Measurements from ENCODE around the gene UBA7.

The UBA7 gene

GRCh38 chr3:49771340-49771938 is 42.3 kb downstream of the UBA7 start:
- in situ Hi-C loops (cut with MboI; ENCODE audit: low sequenced_read_pairs, unreplicated experiment) = no loop called here
- DNase-seq (ENCODE audit: low spot score) = no peak
- no peak for TF ChIP-seq CTCF (IDR thresholded peaks at IDR 0.05; ENCODE audit: borderline replicate concordance, control extremely low read depth, extremely low read depth, insufficient read depth, missing control alignments)

- no peak for DNase-seq (ENCODE audit: low spot score)
- no peak for TF ChIP-seq CTCF (IDR thresholded peaks at IDR 0.05; ENCODE audit: borderline replicate concordance, control extremely low read depth, extremely low read depth, insufficient read depth, missing control alignments)
- in situ Hi-C loops (cut with MboI; ENCODE audit: low sequenced_read_pairs, unreplicated experiment) = no loop called here
These were observed 43.8 kb downstream of the UBA7 start for GRCh38 chr3:49769926-49770325.

- no peak for DNase-seq (ENCODE audit: low spot score)
- in situ Hi-C loops (cut with MboI; ENCODE audit: low sequenced_read_pairs, unreplicated experiment) = no loop called here
- TF ChIP-seq CTCF (IDR thresholded peaks at IDR 0.05; ENCODE audit: borderline replicate concordance, control extremely low read depth, extremely low read depth, insufficient read depth, missing control alignments) = no peak
These were observed 44.4 kb downstream of the UBA7 start for GRCh38 chr3:49769286-49769915.

- in situ Hi-C loops (cut with MboI; ENCODE audit: low sequenced_read_pairs, unreplicated experiment) = no loop called here
- DNase-seq (ENCODE audit: low spot score) = no peak
- no peak for TF ChIP-seq CTCF (IDR thresholded peaks at IDR 0.05; ENCODE audit: borderline replicate concordance, control extremely low read depth, extremely low read depth, insufficient read depth, missing control alignments)
These were observed 49.8 kb downstream of the UBA7 start for GRCh38 chr3:49763981-49764380.

- no peak for TF ChIP-seq CTCF (IDR thresholded peaks at IDR 0.05; ENCODE audit: borderline replicate concordance, control extremely low read depth, extremely low read depth, insufficient read depth, missing control alignments)
- DNase-seq (ENCODE audit: low spot score) = no peak
- in situ Hi-C loops (cut with MboI; ENCODE audit: low sequenced_read_pairs, unreplicated experiment) = no loop called here
These were observed 52.1 kb downstream of the UBA7 start for GRCh38 chr3:49761661-49762060.

DNA sequence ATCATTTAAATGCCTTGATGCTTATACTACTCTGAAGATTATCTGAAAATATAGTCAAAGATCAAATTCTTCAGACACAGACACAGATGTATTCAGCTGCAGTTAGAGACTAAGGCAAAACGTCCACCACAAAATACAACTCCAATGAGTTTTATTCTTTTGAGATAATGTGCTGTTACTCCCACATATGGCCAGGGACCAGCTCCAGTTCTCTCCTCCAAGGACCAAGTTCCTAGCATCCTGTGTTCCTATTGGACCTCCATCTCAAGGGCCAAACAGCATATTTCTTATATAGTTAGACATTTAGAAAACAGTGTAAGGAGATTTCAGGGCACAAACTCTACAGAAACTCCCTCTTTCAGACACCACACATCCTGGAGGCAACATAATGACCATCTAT is 54.5 kb downstream of the UBA7 start:
- TF ChIP-seq CTCF (IDR thresholded peaks at IDR 0.05; ENCODE audit: borderline replicate concordance, control extremely low read depth, extremely low read depth, insufficient read depth, missing control alignments) = no peak
- no peak for DNase-seq (ENCODE audit: low spot score)
- in situ Hi-C loops (cut with MboI; ENCODE audit: low sequenced_read_pairs, unreplicated experiment) = no loop called here
